BJ (cell line): ENCODE measurements around the gene H2AZ1. TPM values are rescaled to one million over a fixed set of nuclear protein-coding genes. Genes with fewer than 3 reads are reported as not detected.
"Not testable (repeated sequence)": the region's sequence is repeated elsewhere in the genome, so short reads cannot be mapped to it uniquely, and the experiment has no call there.

Experiments used
- CTCF ChIA-PET: fragments of 350-600 bp; formaldehyde crosslinking; extraction: SDS; loops from one replicate; lab custom pipeline; 2021; ENCODE audit warnings: antibody characterized with exemption, inconsistent platforms; lab: Yijun Ruan, JAX
- POLR2A ChIA-PET: fragments of 300-600 bp; sonication (Branson Sonifier 250); formaldehyde crosslinking; extraction: SDS; loops from one replicate; lab custom pipeline; 2021; ENCODE audit warnings: antibody characterized with exemption; lab: Charles Lee
- DNase-seq: peaks from one replicate; pipeline ENCODE4 v3.0.0-alpha.2; 2011; ENCODE audit warnings: low read depth
- H3K27me3 ChIP-seq: 2 replicates; pipeline ENCODE4 v1.6.0; 2011; ENCODE audit warnings: low read length; ENCODE audit not compliant: control insufficient read depth, insufficient read depth
- H3K36me3 ChIP-seq: 2 replicates; pipeline ENCODE4 v1.5.1; 2011; ENCODE audit warnings: low read length; ENCODE audit not compliant: control insufficient read depth, insufficient read depth
- H3K4me3 ChIP-seq: 2 replicates; pipeline ENCODE4 v1.5.1; 2011; ENCODE audit warnings: low read depth, mild to moderate bottlenecking, control low read depth, low read length
- polyA plus RNA-seq: library from polyadenylated mRNA; depleted of rRNA; stranded (reverse); fragments of >200 nt; gene quantifications from 2 replicates; pipeline ENCODE4 v1.2.3, GENCODE V29; 2011
- TF ChIP-seq, protein P1 (sequence below): IDR thresholded peaks from 2 replicates; pipeline ENCODE4 v1.5.1; 2011; ENCODE audit warnings: low read depth, mild to moderate bottlenecking, control low read depth, inconsistent platforms, low read length, moderate library complexity; ENCODE audit not compliant: insufficient read depth

The H2AZ1 gene
- polyA plus RNA-seq, 1 experiment: 335 TPM

DNA sequence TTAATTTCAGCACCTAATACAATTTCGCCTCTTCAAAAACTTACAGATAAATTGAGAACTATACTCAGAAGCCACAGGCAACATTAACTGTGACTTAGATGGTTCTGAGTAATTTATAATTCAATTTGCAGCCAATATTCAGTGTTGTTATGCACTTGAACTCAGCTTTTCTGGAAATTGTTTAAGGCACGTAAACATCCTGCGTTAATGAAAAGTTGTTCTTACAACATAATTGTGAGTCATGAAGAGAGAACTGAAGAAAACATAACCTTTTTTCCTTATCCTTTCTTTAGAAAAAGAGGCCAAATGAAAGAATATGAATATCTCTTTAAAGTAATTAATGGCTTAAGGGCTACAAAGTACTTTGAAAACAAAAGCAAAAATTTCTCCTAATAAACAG, 16.6 kb upstream of the H2AZ1 start:
- ChIA-PET POLR2A (no interaction called here), CTCF (no interaction called here)
- DNase-seq: peak; percentile 28
- no peaks in the 10 kb centered on the region for H3K36me3 ChIP-seq
- no peaks in the 10 kb centered on the region for H3K27me3 ChIP-seq
- TF ChIP-seq, protein P1, sequence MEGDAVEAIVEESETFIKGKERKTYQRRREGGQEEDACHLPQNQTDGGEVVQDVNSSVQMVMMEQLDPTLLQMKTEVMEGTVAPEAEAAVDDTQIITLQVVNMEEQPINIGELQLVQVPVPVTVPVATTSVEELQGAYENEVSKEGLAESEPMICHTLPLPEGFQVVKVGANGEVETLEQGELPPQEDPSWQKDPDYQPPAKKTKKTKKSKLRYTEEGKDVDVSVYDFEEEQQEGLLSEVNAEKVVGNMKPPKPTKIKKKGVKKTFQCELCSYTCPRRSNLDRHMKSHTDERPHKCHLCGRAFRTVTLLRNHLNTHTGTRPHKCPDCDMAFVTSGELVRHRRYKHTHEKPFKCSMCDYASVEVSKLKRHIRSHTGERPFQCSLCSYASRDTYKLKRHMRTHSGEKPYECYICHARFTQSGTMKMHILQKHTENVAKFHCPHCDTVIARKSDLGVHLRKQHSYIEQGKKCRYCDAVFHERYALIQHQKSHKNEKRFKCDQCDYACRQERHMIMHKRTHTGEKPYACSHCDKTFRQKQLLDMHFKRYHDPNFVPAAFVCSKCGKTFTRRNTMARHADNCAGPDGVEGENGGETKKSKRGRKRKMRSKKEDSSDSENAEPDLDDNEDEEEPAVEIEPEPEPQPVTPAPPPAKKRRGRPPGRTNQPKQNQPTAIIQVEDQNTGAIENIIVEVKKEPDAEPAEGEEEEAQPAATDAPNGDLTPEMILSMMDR: no peak
- H3K4me3 ChIP-seq: no peak overlapping the region

DNA sequence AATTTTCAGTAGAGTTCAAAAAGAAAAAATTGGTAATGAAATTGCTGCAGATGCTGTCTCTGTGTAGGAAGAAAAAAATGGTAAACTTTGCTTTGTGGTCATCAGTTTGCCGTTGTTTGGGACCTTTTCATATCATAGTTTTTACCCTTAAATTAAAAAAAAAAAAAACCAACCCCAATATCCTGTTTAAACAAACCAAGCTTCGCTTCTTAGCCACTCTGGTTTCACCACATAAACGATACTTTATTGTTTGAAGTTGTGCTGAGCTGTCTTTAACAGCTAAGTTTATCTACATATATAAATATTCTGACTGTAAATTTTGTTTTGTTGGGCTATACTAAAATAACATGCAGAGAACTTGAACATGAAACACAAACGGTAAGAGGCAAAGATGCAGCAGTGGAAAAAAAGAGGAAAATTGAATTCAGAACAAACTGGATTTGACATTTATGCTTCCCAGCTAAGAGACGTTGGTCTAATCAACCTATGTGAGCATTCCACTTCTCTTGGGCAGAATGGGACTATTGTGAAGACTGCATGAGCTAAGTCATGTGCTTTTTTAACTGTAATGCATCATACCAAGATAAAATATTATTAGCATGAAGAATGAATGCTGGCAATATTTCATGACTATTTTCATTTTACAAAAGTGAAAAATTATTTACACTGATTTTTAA, 15.7 kb upstream of the H2AZ1 start:
- ChIA-PET POLR2A (no interaction called here), CTCF (no interaction called here)
- Histone ChIP-seq H3K27me3 (no peaks in the 10 kb centered on the region), H3K4me3 (no peak overlapping the region), H3K36me3 (no peaks in the 10 kb centered on the region)
- DNase-seq: no peak
- TF ChIP-seq, protein P1: no peak

DNA sequence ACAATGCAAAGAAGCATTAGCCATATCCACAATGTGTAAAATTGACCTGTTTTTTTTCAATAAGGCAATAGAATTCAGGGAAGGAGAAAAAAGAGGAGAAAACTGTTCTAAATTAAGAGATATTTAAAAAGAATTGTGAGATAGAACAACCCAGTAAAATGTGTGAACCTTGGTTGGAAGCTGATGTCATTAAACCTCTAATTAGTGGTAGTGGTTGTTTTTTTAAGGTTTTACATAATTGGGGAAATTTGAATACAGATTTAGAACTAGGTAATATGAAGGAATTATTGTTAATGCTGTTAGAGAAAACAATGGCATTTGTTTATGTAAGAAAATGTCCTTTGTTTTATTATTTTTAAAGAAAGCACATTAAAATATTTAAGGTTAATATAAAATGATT, 15.1 kb upstream of the H2AZ1 start:
- CTCF ChIA-PET: no interaction called here
- DNase-seq: no peak
- TF ChIP-seq, protein P1: no peak
- H3K36me3 ChIP-seq: no peaks in the 10 kb centered on the region
- H3K4me3 ChIP-seq: no peak overlapping the region
- no peaks in the 10 kb centered on the region for H3K27me3 ChIP-seq
- POLR2A ChIA-PET: no interaction called here

DNA sequence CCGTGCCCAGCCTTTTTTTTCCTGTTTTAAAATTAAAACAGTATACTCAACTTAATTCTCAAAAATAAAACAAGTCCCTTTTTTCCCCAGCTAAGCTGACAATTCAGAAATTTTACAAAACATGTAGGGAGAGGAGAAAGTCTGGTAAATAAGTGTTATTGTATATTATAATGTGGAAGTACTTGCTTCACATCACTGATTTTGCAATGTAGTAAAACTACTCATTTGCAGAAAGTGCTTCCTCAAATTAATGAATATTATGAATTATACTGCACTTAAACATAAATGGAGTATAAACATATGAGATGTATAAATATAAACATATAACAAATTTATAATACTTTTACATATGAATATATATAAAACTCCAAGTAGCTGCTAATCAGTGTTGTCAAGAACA, 11.6 kb upstream of the H2AZ1 start:
- Histone ChIP-seq H3K27me3 (no peaks in the 10 kb centered on the region), H3K36me3 (no peaks in the 10 kb centered on the region), H3K4me3 (no peak overlapping the region)
- TF ChIP-seq, protein P1: no peak
- POLR2A ChIA-PET: interaction anchor here (0.6 to 1.0 kb wide), 2 partner anchors 13 to 315 kb away, joined by 3 to 4 read pairs; no protein-coding TSS in a partner anchor
- no peak for DNase-seq
- CTCF ChIA-PET: interaction anchor here (1.9 kb wide), 1 partner anchor 13 kb away, joined by 6 read pairs; no protein-coding TSS in a partner anchor

DNA sequence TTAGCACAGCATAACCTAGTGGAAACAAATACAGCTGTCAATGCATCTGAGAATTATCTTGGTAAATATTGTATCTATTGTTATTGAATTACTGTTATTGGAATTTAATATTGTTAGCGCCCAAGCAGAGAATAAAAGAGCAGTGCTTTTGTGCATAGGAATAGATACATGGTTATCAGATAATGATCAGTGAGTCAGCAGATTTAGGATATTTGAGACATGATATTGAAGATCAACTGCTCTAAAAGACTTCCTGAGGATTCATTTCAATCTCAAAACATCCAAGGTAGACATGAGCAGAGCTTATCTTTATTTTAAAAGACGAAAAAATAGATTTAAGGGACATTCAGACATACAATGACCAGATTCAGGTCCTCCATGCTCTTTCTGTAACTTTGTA, 10.6 kb upstream of the H2AZ1 start:
- no peak for DNase-seq
- ChIA-PET POLR2A (no interaction called here), CTCF (interaction anchor here (1.9 kb wide), 1 partner anchor 12 kb away, joined by 6 read pairs; no protein-coding TSS in a partner anchor)
- no peaks in the 10 kb centered on the region for H3K27me3 ChIP-seq
- no peaks in the 10 kb centered on the region for H3K36me3 ChIP-seq
- TF ChIP-seq, protein P1: no peak
- no peak overlapping the region for H3K4me3 ChIP-seq

DNA sequence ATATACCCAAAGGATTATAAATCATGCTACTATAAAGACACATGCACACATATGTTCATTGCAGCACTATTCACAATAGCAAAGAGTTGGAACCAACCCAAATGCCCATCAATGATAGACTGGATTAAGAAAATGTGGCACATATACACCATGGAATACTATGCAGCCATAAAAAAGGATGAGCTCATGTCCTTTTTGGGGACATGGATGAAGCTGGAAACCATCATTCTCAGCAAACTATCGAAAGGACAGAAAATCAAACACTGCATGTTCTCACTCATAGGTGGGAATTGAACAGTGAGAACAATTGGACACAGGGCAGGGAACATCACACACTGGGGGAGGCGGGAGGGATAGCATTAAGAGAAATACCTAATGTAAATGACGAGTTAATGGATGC, 8.1 kb upstream of the H2AZ1 start:
- DNase-seq, H3K36me3 ChIP-seq, H3K4me3 ChIP-seq, H3K27me3 ChIP-seq, CTCF ChIA-PET, POLR2A ChIA-PET: not testable (repeated sequence)
